Spleen (tissue), 11 donors: ENCODE measurements around the gene TTC16. TPM values are rescaled to one million over a fixed set of nuclear protein-coding genes. Genes with fewer than 3 reads are reported as not detected.

Experiments
- DNase-seq: peaks from one replicate; pipeline ENCODE4 v3.0.0-alpha.2; 2020
- H3K27ac ChIP-seq, 8 donors: fragments of 200-600 bp; sonication (generic) in 7 of 8; 1 replicate in 4 of 8; 2 replicates in 4 of 8; pipeline versions ENCODE4 v1.5.0 to v1.8.0; 2016 to 2021; ENCODE audit warnings: inconsistent platforms in 4 of 8, mild to moderate bottlenecking in 4 of 8, moderate library complexity in 1 of 8
- H3K27me3 ChIP-seq, 7 donors: fragments of 200-600 bp; sonication (generic) in 6 of 7; replicated peaks in 1 of 7; 1 replicate in 4 of 7; 2 replicates in 3 of 7; pipeline versions ENCODE4 v1.5.0 to v1.8.0; 2016 to 2021; ENCODE audit warnings: inconsistent platforms in 3 of 7, mild to moderate bottlenecking in 1 of 7
- H3K36me3 ChIP-seq, 6 donors: fragments of 200-600 bp; sonication (generic) in 5 of 6; 1 replicate in 4 of 6; 2 replicates in 2 of 6; pipeline versions ENCODE4 v1.5.0 to v1.8.0; 2016 to 2021; ENCODE audit warnings: inconsistent platforms in 2 of 6
- H3K4me1 ChIP-seq, 6 donors: fragments of 200-600 bp; sonication (generic) in 5 of 6; 1 replicate in 3 of 6; 2 replicates in 3 of 6; pipeline versions ENCODE4 v1.5.0 to v1.8.0; 2016 to 2021; ENCODE audit warnings: inconsistent platforms in 3 of 6
- H3K4me3 ChIP-seq, 8 donors: fragments of 200-600 bp; sonication (generic) in 7 of 8; 1 replicate in 4 of 8; 2 replicates in 4 of 8; pipeline versions ENCODE4 v1.5.0 to v1.8.0; 2016 to 2021; ENCODE audit warnings: inconsistent platforms in 4 of 8, mild to moderate bottlenecking in 4 of 8, moderate library complexity in 2 of 8
- H3K9me3 ChIP-seq, 8 donors: fragments of 200-600 bp; sonication (generic) in 7 of 8; 1 replicate in 4 of 8; 2 replicates in 4 of 8; pipeline versions ENCODE4 v1.5.0 to v1.8.0; 2016 to 2021; ENCODE audit warnings: inconsistent platforms in 4 of 8
- POLR2A ChIP-seq, 3 donors: fragments of 450-650 bp; IDR thresholded peaks; one replicate each; pipeline ENCODE4 v1.5.1; 2017; ENCODE audit warnings: antibody characterized with exemption in 3 of 3, mild to moderate bottlenecking in 1 of 3
- POLR2AphosphoS5 ChIP-seq, 3 donors: sonication (generic); formaldehyde crosslinking; IDR thresholded peaks; one replicate each; pipeline ENCODE4 v1.5.1; 2017; ENCODE audit warnings: antibody characterized with exemption in 3 of 3
- WGBS, 5 donors: extraction: QIAGEN DNeasy Blood & Tissue Kit in 3 of 5; methylation state at CpG; one replicate each; pipeline versions ENCODE4 v1.1.5 to v1.1.7; 2013 to 2018; 5-methylcytosine and 5-hydroxymethylcytosine counted together
- intact Hi-C: fragments of 100-400 bp; cut with DNase I; formaldehyde crosslinking; loops from one replicate; pipeline ENCODE4 v1.15.0; 2023; ENCODE audit warnings: low total_unique reads
- polyA plus RNA-seq, 3 donors: library from polyadenylated mRNA; stranded (reverse); fragments of 200-250 nt; gene quantifications; one replicate each; pipeline ENCODE4 v1.2.1, GENCODE V29; 2013
- total RNA-seq, 7 donors: library from RNA; depleted of rRNA in 3 of 7; stranded (reverse); fragments of >200 nt in 3 of 7; fragmentation: NEBNext Ultra II Directional in 4 of 7; extraction: Animal tissue kit (Norgen Biotek cat#: 25700) in 4 of 7; gene quantifications; one replicate each; pipeline versions ENCODE4 v1.1.0 to v1.2.1, GENCODE V29; 2016 to 2021
- TF ChIP-seq, protein P1 (sequence below), 11 experiments: fragments of 200-600 bp in 7 of 11; fragments of 450-650 bp in 4 of 11; sonication (generic) in 4 of 11; IDR thresholded peaks in 8 of 11; conservative IDR thresholded peaks in 3 of 11; 1 replicate in 7 of 11; 2 replicates in 4 of 11; pipeline versions ENCODE4 v1.4.0 to v1.8.0; 2016 to 2021; ENCODE audit warnings: antibody characterized with exemption in 11 of 11, inconsistent platforms in 4 of 11, mild to moderate bottlenecking in 1 of 11
- donor health status: healthy with polysubstance abuse.
- donor health status: DM: no; HTN: no; CAD: no; lungs with moderate emphysema.
- donor health status: DM: no; HTN: no; CAD: no.
- donor health status: Bipolar disorder and iron deficiency.
- donor health status: healthy.
- donor health status: DM: no; HTN: no; CAD: no.
- donor health status: DM: yes; HTN: yes; CAD: no.

TTC16 gene
- total and polyA plus RNA-seq, 10 donors = 0.12 to 3.1 (median 1.8) TPM

DNA sequence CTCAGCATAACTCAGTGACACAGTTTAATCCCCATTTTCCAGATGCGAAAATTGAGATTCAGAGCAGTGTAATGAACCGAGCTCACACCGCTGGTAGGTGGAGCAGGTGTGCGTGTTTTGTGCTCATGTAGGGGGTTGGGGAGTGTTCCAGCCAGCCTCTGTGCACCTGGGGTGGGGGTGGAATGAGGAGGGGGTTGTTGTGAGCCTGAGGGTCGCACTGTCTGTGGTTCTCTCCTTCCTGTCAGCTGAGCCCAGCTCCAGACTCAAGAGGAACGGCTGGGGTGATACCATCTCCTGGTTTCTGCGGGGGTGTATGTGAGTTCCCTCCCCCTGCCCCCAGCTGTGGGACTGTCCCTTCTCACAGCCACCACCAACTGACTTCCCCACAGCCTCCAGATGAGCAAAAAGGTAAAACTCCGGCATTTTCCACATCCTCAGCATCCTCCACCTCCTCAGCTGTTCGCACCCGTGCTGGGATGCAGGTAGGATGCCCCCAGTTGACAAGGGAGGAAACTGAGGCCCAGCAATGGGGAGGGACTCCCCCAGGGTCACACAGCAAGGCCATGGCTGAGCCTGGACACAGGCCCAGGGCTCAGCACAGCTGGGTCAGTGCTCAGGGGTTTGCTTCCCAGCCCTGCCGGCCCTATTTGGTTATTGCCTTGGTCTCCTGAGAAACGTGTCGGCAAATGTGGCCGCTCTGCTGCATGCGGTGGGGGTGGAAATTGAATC lies 60.5 kb downstream of the TTC16 start:
- WGBS, 5 donors = 17 to 31% (median 22%) methylated on average over 7 to 15 of the region's 15 CpGs
- H3K4me3 ChIP-seq = peak overlapping the region; percentile 48 to 83 (median 61)
- peaks cover 23 to 99% (median 75%) of the 10 kb centered on the region in 6 donors for H3K4me1 ChIP-seq
- H3K27ac ChIP-seq = peak overlapping the region; percentile 33 to 99 (median 92)
- intact Hi-C loops = no loop called here
- DNase-seq = peak; percentile 93
- no peaks in the 10 kb centered on the region for H3K27me3 ChIP-seq
- no peaks in the 10 kb centered on the region for H3K9me3 ChIP-seq
- H3K36me3 ChIP-seq = peaks cover 0 to 38% (median 22%) of the 10 kb centered on the region in 6 donors
- TF ChIP-seq POLR2A (IDR thresholded peaks at IDR 0.05) (no peak), POLR2AphosphoS5 (IDR thresholded peaks at IDR 0.05) (peak; percentile 53 to 60 (median 58))
- TF ChIP-seq, protein P1, sequence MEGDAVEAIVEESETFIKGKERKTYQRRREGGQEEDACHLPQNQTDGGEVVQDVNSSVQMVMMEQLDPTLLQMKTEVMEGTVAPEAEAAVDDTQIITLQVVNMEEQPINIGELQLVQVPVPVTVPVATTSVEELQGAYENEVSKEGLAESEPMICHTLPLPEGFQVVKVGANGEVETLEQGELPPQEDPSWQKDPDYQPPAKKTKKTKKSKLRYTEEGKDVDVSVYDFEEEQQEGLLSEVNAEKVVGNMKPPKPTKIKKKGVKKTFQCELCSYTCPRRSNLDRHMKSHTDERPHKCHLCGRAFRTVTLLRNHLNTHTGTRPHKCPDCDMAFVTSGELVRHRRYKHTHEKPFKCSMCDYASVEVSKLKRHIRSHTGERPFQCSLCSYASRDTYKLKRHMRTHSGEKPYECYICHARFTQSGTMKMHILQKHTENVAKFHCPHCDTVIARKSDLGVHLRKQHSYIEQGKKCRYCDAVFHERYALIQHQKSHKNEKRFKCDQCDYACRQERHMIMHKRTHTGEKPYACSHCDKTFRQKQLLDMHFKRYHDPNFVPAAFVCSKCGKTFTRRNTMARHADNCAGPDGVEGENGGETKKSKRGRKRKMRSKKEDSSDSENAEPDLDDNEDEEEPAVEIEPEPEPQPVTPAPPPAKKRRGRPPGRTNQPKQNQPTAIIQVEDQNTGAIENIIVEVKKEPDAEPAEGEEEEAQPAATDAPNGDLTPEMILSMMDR (IDR thresholded peaks at IDR 0.05 in 8 of 11, conservative IDR thresholded peaks at IDR 0.05 in 3 of 11) = peak in 2 of 11 experiments; percentile 13 to 14

DNA sequence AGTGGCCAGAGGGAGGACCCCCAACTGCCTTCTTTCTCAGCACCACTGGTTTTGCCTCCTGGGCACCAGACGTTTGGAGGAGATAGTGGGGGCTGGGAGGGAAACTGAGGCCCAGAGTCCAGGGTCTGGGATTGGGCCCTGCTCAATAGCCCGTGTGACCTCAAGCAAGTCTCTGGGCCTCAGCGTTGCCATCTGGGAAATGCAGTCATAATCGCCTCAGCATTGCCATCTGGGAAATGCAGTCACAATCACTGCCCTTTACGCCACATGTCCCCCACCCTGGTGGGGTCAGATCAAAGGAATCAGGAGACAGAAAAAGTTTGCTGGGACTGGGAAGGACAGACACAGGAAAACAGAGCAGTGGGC lies 61.0 kb downstream of the TTC16 start:
- Histone ChIP-seq H3K9me3 (no peaks in the 10 kb centered on the region), H3K27me3 (no peaks in the 10 kb centered on the region), H3K4me3 (peak overlapping the region; percentile 48 to 83 (median 61)), H3K27ac (peak overlapping the region; percentile 33 to 99 (median 92)), H3K36me3 (peaks cover 0 to 34% (median 22%) of the 10 kb centered on the region in 6 donors), H3K4me1 (peaks cover 23 to 99% (median 75%) of the 10 kb centered on the region in 6 donors)
- no peak for DNase-seq
- TF ChIP-seq, protein P1 (IDR thresholded peaks at IDR 0.05 in 8 of 11, conservative IDR thresholded peaks at IDR 0.05 in 3 of 11) = no peak
- no peak for TF ChIP-seq POLR2AphosphoS5 (IDR thresholded peaks at IDR 0.05)
- TF ChIP-seq POLR2A (IDR thresholded peaks at IDR 0.05) = no peak
- 8 to 50% (median 22%) methylated on average over 5 of the region's 5 CpGs for WGBS, 5 donors
- intact Hi-C loops = no loop called here

DNA sequence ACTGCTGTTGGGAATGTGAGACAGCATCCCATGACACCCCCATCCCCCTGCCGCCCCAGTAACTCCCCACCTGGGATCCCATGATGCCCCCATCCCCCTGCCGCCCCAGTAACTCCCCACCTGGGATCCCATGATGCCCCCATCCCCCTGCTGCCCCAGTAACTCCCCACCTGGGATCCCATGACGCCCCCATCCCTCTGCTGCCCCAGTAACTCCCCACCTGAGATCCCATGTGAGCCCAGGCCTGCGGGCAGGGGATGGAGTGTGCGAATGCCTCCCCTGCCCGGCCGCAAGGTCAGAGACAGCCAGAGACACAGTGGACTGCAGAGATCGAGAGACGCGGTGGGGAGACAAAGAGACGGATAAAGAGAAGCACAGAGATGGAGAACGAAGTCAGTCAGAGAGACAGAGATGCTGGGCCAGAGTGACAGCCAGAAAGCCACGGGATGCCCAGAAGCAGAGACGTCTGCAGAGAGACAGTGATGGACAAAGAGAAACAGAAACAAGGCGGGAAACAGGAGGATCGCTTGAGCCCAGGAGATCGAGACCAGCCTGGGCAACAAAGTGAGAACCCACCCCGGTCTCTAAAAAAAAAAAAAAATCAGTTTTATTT lies 61.6 kb downstream of the TTC16 start:
- Histone ChIP-seq H3K36me3 (peaks cover 0 to 29% (median 19%) of the 10 kb centered on the region in 6 donors), H3K9me3 (no peaks in the 10 kb centered on the region), H3K4me3 (peak overlapping the region; percentile 48 to 83 (median 61)), H3K27me3 (no peaks in the 10 kb centered on the region), H3K27ac (peak overlapping the region; percentile 88 to 99 (median 95)), H3K4me1 (peaks cover 26 to 99% (median 77%) of the 10 kb centered on the region in 6 donors)
- peak; percentile 83 for DNase-seq
- TF ChIP-seq, protein P1 (IDR thresholded peaks at IDR 0.05 in 8 of 11, conservative IDR thresholded peaks at IDR 0.05 in 3 of 11) = no peak
- TF ChIP-seq POLR2A (IDR thresholded peaks at IDR 0.05) (no peak), POLR2AphosphoS5 (IDR thresholded peaks at IDR 0.05) (no peak)
- 24 to 33% (median 28%) methylated on average over 17 to 18 of the region's 18 CpGs for WGBS, 5 donors
- intact Hi-C loops = no loop called here
